ENCODE results near the gene HCK.

- TF ChIP-seq CTCF (IDR thresholded peaks at IDR 0.05; ENCODE audit: insufficient read depth, low read length, poor library complexity, severe bottlenecking) (no peak), EZH2phosphoT487 (conservative IDR thresholded peaks at IDR 0.05; ENCODE audit: low read length) (no peak)
Observed at GRCh38 chr20:32029561-32029960, 22.5 kb upstream of the HCK start.
